ENCODE results near the gene MRPL32.

GRCh38 chr7:42964849-42965805, 33.0 kb downstream of the MRPL32 start:
- TF ChIP-seq CTCF (IDR thresholded peaks at IDR 0.05; ENCODE audit: low read depth, low read length, poor library complexity, severe bottlenecking): no peak
- no peak for TF ChIP-seq EZH2phosphoT487 (IDR thresholded peaks at IDR 0.05; ENCODE audit: borderline replicate concordance, low read length)
